DMS53 treated with DMSO at 0.1 percent for 48 hours (cell line): ENCODE results near the gene ZNF14.
"Not testable (repeated sequence)": the region's sequence is repeated elsewhere in the genome, so short reads cannot be mapped to it uniquely, and the experiment has no call there.

ENCODE experiments used
- DNase-seq: peaks from one replicate; lab custom pipeline; 2025; ENCODE audit not compliant: unreplicated experiment; lab: John Stamatoyannopoulos, UW

The ZNF14 gene

GRCh38 chr19:19689023-19689422 lies 43.9 kb downstream of the ZNF14 start:
- not testable (repeated sequence) for DNase-seq

GRCh38 chr19:19687090-19687489 lies 45.8 kb downstream of the ZNF14 start:
- no peak for DNase-seq

- DNase-seq: no peak
These were observed 46.3 kb downstream of the ZNF14 start for GRCh38 chr19:19686580-19686979.

GRCh38 chr19:19686119-19686518 lies 46.8 kb downstream of the ZNF14 start:
- not testable (repeated sequence) for DNase-seq

- no peak for DNase-seq
These were observed 53.5 kb downstream of the ZNF14 start for GRCh38 chr19:19679176-19680073.

- DNase-seq: no peak
These were observed 55.3 kb downstream of the ZNF14 start for GRCh38 chr19:19677579-19677978.

GRCh38 chr19:19674315-19674714 lies 58.6 kb downstream of the ZNF14 start:
- DNase-seq: no peak

- DNase-seq: no peak
These were observed 60.1 kb downstream of the ZNF14 start for GRCh38 chr19:19672816-19673215.

- DNase-seq: no peak
These were observed 62.8 kb downstream of the ZNF14 start for GRCh38 chr19:19670070-19670551.

GRCh38 chr19:19668230-19669012 lies 64.5 kb downstream of the ZNF14 start, which contains the start of gene ZNF101:
Gene ZNF101, plus strand, starts transcription at chr19:19668839. Its CDS starts 125 bp downstream, at chr19:19668964.
- peak; percentile 78 for DNase-seq

- DNase-seq: not testable (repeated sequence)
These were observed 67.4 kb downstream of the ZNF14 start for GRCh38 chr19:19665420-19665948.

- DNase-seq: peak; percentile 89
These were observed 69.4 kb downstream of the ZNF14 start, which contains the start of gene ATP13A1 for GRCh38 chr19:19663256-19664120. Gene ATP13A1, minus strand, starts transcription at chr19:19663676. Its CDS starts 10 bp downstream, at chr19:19663666.

- DNase-seq: no peak
These were observed 70.0 kb downstream of the ZNF14 start for GRCh38 chr19:19662871-19663255.

GRCh38 chr19:19662344-19662743 lies 70.6 kb downstream of the ZNF14 start:
- no peak for DNase-seq

GRCh38 chr19:19661675-19662251 lies 71.1 kb downstream of the ZNF14 start:
- no peak for DNase-seq

GRCh38 chr19:19661141-19661674 lies 71.7 kb downstream of the ZNF14 start:
- DNase-seq: no peak
